HepG2 (cell line): ENCODE measurements around the gene SIAH2. TPM values are rescaled to one million over a fixed set of nuclear protein-coding genes. Genes with fewer than 3 reads are reported as not detected.

ENCODE experiments used
- CCAR2 ChIP-seq: fragments of 200-400 bp; formaldehyde crosslinking; optimal IDR thresholded peaks from 2 replicates; pipeline ENCODE3; 2018; ENCODE audit warnings: low read depth, mild to moderate bottlenecking, low read length, moderate library complexity
- CHD2 ChIP-seq: IDR thresholded peaks from 2 replicates; pipeline ENCODE4 v1.6.1; 2011; ENCODE audit warnings: low read depth, low read length, improper control_type of control experiment
- ETV6 ChIP-seq: sonication (generic); formaldehyde crosslinking; conservative IDR thresholded peaks from 2 replicates; pipeline ENCODE4 v1.4.0; 2020; ENCODE audit warnings: missing genetic modification reagents
- GATAD1 ChIP-seq: IDR thresholded peaks from 2 replicates; pipeline ENCODE4 v1.6.1; 2016; ENCODE audit warnings: missing genetic modification reagents, missing compliant biosample characterization
- GATAD2A ChIP-seq: IDR thresholded peaks from 2 replicates; pipeline ENCODE4 v1.6.1; 2016
- HOXD1 ChIP-seq: sonication (generic); formaldehyde crosslinking; IDR thresholded peaks from 2 replicates; pipeline ENCODE4 v1.5.0; 2020; ENCODE audit warnings: missing genetic modification reagents
- JUN ChIP-seq: sonication (generic); formaldehyde crosslinking; IDR thresholded peaks from 2 replicates; pipeline ENCODE4 v1.4.0; 2020; ENCODE audit warnings: mild to moderate bottlenecking, missing genetic modification reagents
- KLF6 ChIP-seq: IDR thresholded peaks from 2 replicates; pipeline ENCODE4 v1.8.0; 2016; ENCODE audit warnings: missing biosample characterization, missing genetic modification reagents
- LCORL ChIP-seq, 2 experiments: fragments of 450-650 bp in 1 of 2; sonication (generic) in 1 of 2; formaldehyde crosslinking in 1 of 2; IDR thresholded peaks; 2 replicates each; pipeline versions ENCODE4 v1.5.0 to v1.6.1; 2017 to 2020; ENCODE audit warnings: antibody characterized with exemption in 1 of 2, missing genetic modification reagents in 1 of 2
- MEF2D ChIP-seq: sonication (generic); formaldehyde crosslinking; IDR thresholded peaks from 2 replicates; pipeline ENCODE4 v1.5.1; 2020; ENCODE audit warnings: mild to moderate bottlenecking, missing genetic modification reagents
- MIER3 ChIP-seq: IDR thresholded peaks from 2 replicates; pipeline ENCODE4 v1.6.1; 2016; ENCODE audit warnings: missing compliant biosample characterization, borderline replicate concordance
- NFIC ChIP-seq: IDR thresholded peaks from 2 replicates; pipeline ENCODE4 v1.6.1; 2012; ENCODE audit warnings: mild to moderate bottlenecking, low read length, inconsistent platforms
- NR2F1 ChIP-seq, 2 experiments: fragments of 450-650 bp in 1 of 2; formaldehyde crosslinking in 1 of 2; IDR thresholded peaks; 2 replicates each; pipeline versions ENCODE4 v1.5.0 to v1.6.1; 2016 to 2020; ENCODE audit warnings: mild to moderate bottlenecking in 1 of 2, missing compliant biosample characterization in 1 of 2, missing genetic modification reagents in 1 of 2, moderate library complexity in 1 of 2
- SIN3B ChIP-seq: fragments of 150-350 bp; IDR thresholded peaks from 2 replicates; pipeline ENCODE4 v1.6.1; 2014; ENCODE audit warnings: low read length
- SP140L ChIP-seq: sonication (generic); formaldehyde crosslinking; IDR thresholded peaks from 2 replicates; pipeline ENCODE4 v1.4.0; 2020; ENCODE audit warnings: missing genetic modification reagents, borderline replicate concordance
- SRSF4 ChIP-seq: fragments of 200-400 bp; formaldehyde crosslinking; IDR thresholded peaks from one replicate; pipeline ENCODE4 v1.6.1; 2018; ENCODE audit warnings: mild to moderate bottlenecking, low read depth, low read length, moderate library complexity; ENCODE audit not compliant: poor library complexity, severe bottlenecking
- ZGPAT ChIP-seq: IDR thresholded peaks from 2 replicates; pipeline ENCODE4 v1.6.1; 2016; ENCODE audit warnings: mild to moderate bottlenecking
- ZKSCAN8 ChIP-seq: IDR thresholded peaks from 2 replicates; pipeline ENCODE4 v1.6.1; 2016; ENCODE audit warnings: borderline replicate concordance, missing genetic modification reagents, missing compliant biosample characterization
- ZNF326 ChIP-seq: sonication (generic); formaldehyde crosslinking; IDR thresholded peaks from 2 replicates; pipeline ENCODE4 v1.4.0; 2020; ENCODE audit warnings: missing genetic modification reagents, borderline replicate concordance
- ZNF441 ChIP-seq: sonication (generic); formaldehyde crosslinking; IDR thresholded peaks from 2 replicates; pipeline ENCODE4 v1.7.0; 2021; ENCODE audit warnings: missing genetic modification reagents, borderline replicate concordance
- ZNF691 ChIP-seq: sonication (generic); formaldehyde crosslinking; IDR thresholded peaks from 2 replicates; pipeline ENCODE4 v1.4.0; 2020; ENCODE audit warnings: missing genetic modification reagents, low read depth, mild to moderate bottlenecking, borderline replicate concordance
- ZNF710 ChIP-seq: sonication (generic); formaldehyde crosslinking; IDR thresholded peaks from 2 replicates; pipeline ENCODE4 v1.5.0; 2020; ENCODE audit warnings: mild to moderate bottlenecking, missing genetic modification reagents, borderline replicate concordance
- ZNF75D ChIP-seq: sonication (generic); formaldehyde crosslinking; IDR thresholded peaks from 2 replicates; pipeline ENCODE4 v1.8.1; 2023; ENCODE audit warnings: missing genetic modification reagents, mild to moderate bottlenecking, borderline replicate concordance
- ZNF788 ChIP-seq: sonication (generic); formaldehyde crosslinking; IDR thresholded peaks from 2 replicates; pipeline ENCODE4 v1.5.0; 2020; ENCODE audit warnings: mild to moderate bottlenecking, missing genetic modification reagents, borderline replicate concordance
- ZSCAN21 ChIP-seq: sonication (generic); formaldehyde crosslinking; IDR thresholded peaks from 2 replicates; pipeline ENCODE4 v1.8.0; 2022; ENCODE audit warnings: mild to moderate bottlenecking, missing genetic modification reagents, moderate library complexity, borderline replicate concordance
- polyA plus RNA-seq, 8 experiments: library from polyadenylated mRNA; depleted of rRNA in 3 of 8; stranded (reverse) in 7 of 8; unstranded in 1 of 8; fragments of >200 nt; fragmentation: Illumina TruSeq in 4 of 8; extraction: Trizol in 4 of 8; gene quantifications; 2 replicates each; pipeline versions ENCODE4 v1.2.1 to v1.2.3, GENCODE V29; 2011 to 2016; ENCODE audit warnings: low read depth in 4 of 8, missing spikeins in 1 of 8, mixed read lengths in 1 of 8; ENCODE audit not compliant: insufficient read depth in 1 of 8
- total RNA-seq, 5 experiments: library from RNA; depleted of rRNA; stranded (reverse); fragments of >200 nt; fragmentation: Illumina TruSeq; extraction: Trizol; gene quantifications; 2 replicates each; pipeline ENCODE4 v1.2.3, GENCODE V29; 2016; ENCODE audit warnings: low read depth in 1 of 5

The SIAH2 gene
- total and polyA plus RNA-seq, 2 of the 13 experiments (the other 11 are each of a cell fraction or from before 2014, with no cell fraction given) = 71.8 to 117 TPM

- peak; percentile 71; the same call in 1 of the 2 replicates for TF ChIP-seq ZNF710 (CRISPR knock-in tag)
- TF ChIP-seq CHD2 = no peak
- TF ChIP-seq SRSF4 = no peak
- no peak for TF ChIP-seq ZNF75D (CRISPR knock-in tag)
- TF ChIP-seq NFIC = 0 out of 2 replicates have a peak, but pooled peaks have one; percentile 30
- TF ChIP-seq HOXD1 (CRISPR knock-in tag) = peak; percentile 50; the same call in 1 of the 2 replicates
- TF ChIP-seq MEF2D = peak; percentile 72; the same call in 1 of the 2 replicates
- TF ChIP-seq SP140L (CRISPR knock-in tag) = no peak
- TF ChIP-seq ZNF788 (CRISPR knock-in tag) = peak; percentile 25; the same call in 1 of the 2 replicates
- peak; percentile 71; the same call in 1 of the 2 replicates for TF ChIP-seq KLF6 (CRISPR knock-in tag)
- peak; percentile 34; the same call in 1 of the 2 replicates for TF ChIP-seq ZNF441 (CRISPR knock-in tag)
- TF ChIP-seq JUN (CRISPR knock-in tag) = no peak
- peak; percentile 81 to 87; a peak in 3 of 4 replicates for TF ChIP-seq NR2F1 (CRISPR knock-in tag; IDR thresholded peaks at IDR 0.05)
- peak; percentile 74; the same call in 1 of the 2 replicates for TF ChIP-seq ZGPAT (CRISPR knock-in tag)
- peak; percentile 86; the same call in 1 of the 2 replicates for TF ChIP-seq MIER3 (CRISPR knock-in tag)
- TF ChIP-seq ZKSCAN8 (CRISPR knock-in tag) = peak; percentile 100
- no peak for TF ChIP-seq ETV6 (CRISPR knock-in tag)
- TF ChIP-seq ZNF326 = peak; percentile 43; the same call in 1 of the 2 replicates
- 0 out of 2 replicates have a peak, but pooled peaks have one; percentile 46 for TF ChIP-seq GATAD1
- no peak for TF ChIP-seq CCAR2
- no peak for TF ChIP-seq ZSCAN21 (CRISPR knock-in tag)
- peak; percentile 94 for TF ChIP-seq GATAD2A (CRISPR knock-in tag)
- TF ChIP-seq LCORL (IDR thresholded peaks at IDR 0.05) = no peak
- peak; percentile 87; the same call in 1 of the 2 replicates for TF ChIP-seq LCORL (CRISPR knock-in tag; IDR thresholded peaks at IDR 0.05)
- peak; percentile 46; the same call in 1 of the 2 replicates for TF ChIP-seq ZNF691 (CRISPR knock-in tag)
- no peak for TF ChIP-seq SIN3B
These were observed 22.1 kb downstream of the SIAH2 start (continued) for GRCh38 chr3:150740733-150741496.
